Epithelial cell of proximal tubule (primary cell): ENCODE measurements around the gene TOX2. TPM values are rescaled to one million over a fixed set of nuclear protein-coding genes. Genes with fewer than 3 reads are reported as not detected.

Source experiments
- DNase-seq: peaks from one replicate; pipeline ENCODE4 v3.0.0-alpha.2; 2011; ENCODE audit warnings: low read depth
- H3K4me3 ChIP-seq: 2 replicates; pipeline ENCODE4 v1.5.1; 2011; ENCODE audit warnings: low read depth, mild to moderate bottlenecking, low read length
- total RNA-seq: library from RNA; depleted of rRNA; stranded (reverse); fragments of >200 nt; gene quantifications from 2 replicates; pipeline ENCODE4 v1.2.3, GENCODE V29; 2015
- TF ChIP-seq, protein P1 (sequence below): conservative IDR thresholded peaks from 2 replicates; pipeline ENCODE4 v1.5.1; 2012; ENCODE audit warnings: low read depth, mild to moderate bottlenecking, low read length

The TOX2 gene
- total RNA-seq, 1 donor from 2014 or later, result 2.5 TPM

DNA sequence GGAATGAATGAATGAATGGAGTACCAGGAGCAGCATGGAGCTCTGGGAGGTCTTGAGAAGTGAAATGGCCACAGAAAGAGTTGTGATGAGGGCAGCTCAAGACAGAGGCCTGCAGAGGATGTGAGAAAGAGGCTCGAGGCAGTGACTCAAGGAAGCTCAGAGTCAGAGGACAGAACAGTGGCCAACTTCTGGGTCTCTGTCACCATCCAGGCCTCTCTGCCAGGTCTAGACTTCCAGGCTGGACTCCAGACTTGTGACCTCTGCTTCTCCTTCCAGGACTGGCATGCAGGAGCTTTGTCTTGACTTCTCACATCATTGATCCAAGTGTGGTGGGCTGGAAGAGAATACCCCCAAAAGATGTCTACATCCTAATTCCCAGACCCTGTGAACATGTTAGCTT is 119.8 kb downstream of the TOX2 start:
- TF ChIP-seq, protein P1, sequence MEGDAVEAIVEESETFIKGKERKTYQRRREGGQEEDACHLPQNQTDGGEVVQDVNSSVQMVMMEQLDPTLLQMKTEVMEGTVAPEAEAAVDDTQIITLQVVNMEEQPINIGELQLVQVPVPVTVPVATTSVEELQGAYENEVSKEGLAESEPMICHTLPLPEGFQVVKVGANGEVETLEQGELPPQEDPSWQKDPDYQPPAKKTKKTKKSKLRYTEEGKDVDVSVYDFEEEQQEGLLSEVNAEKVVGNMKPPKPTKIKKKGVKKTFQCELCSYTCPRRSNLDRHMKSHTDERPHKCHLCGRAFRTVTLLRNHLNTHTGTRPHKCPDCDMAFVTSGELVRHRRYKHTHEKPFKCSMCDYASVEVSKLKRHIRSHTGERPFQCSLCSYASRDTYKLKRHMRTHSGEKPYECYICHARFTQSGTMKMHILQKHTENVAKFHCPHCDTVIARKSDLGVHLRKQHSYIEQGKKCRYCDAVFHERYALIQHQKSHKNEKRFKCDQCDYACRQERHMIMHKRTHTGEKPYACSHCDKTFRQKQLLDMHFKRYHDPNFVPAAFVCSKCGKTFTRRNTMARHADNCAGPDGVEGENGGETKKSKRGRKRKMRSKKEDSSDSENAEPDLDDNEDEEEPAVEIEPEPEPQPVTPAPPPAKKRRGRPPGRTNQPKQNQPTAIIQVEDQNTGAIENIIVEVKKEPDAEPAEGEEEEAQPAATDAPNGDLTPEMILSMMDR, result no peak
- DNase-seq, result no peak
- H3K4me3 ChIP-seq, result no peak overlapping the region

DNA sequence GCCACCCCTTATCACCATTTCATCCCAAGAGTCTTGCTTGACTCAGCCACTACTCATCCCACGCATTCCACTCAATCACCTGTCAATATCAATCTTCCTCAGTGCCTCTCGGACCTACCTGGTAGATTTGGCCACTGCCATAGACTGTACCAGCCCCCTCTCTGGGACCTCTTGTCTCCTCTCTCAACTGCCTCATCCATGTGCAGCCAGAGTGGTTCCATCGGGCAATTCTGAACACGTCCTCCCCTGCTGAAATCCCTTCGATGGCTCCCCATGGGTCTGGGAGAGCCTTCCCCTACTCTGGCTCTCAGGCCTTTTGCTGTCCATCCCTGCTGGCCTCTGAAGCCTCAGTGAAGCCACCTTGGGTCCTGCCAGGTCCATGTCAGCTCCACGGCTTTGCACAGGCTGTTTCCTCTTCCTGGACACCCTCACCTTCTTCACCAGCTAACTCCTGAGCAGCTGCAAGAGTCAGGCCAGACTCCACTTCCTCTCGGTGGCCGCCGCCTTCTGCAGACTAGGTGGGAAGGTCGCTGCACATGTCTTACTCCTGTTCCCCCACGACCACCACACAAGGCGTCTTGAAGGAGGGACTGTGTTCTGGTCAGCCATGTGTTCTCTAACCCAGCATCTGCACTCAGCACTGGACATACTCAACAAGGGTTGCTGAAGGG is 120.4 kb downstream of the TOX2 start:
- DNase-seq, result no peak
- no peak overlapping the region for H3K4me3 ChIP-seq
- TF ChIP-seq, protein P1, result no peak

DNA sequence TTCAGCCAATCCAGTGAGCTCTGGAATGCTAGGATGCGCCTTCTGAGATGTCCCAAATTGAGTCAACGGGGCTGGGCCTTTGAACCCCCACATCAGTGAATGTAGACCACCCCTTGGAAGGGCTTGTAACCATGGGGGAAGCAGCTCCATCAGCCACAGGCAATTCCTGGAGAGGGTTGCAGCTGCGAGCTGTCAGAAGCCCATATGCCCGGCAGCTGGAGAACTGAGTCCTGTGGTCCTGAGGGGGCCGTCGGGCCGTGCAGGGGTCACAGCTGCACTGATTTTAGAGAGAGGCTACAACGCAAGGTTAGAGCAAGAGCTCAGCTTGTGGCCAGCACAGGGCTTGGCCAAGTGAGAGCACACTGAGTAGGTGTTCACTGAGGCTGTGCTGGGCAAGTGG is 121.3 kb downstream of the TOX2 start:
- TF ChIP-seq, protein P1, result no peak

DNA sequence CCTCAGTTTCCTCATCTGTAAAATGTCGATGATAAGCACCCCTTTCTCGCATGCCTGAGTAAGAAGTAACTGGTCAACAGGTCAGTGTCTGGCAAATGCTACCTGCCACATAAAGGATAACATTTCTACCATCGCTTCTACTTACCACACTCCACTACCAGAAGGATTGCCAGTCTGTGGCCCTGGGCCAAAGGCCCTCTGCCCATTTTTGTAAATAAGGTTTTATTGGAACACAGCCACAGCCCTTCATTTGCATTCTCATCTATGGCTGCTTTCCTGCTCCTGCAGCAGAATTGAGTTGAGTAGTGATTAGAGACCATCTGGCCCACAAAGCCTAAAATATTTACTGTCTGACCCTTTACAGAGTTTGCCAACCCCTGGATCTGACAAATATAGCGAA is 121.8 kb downstream of the TOX2 start:
- no peak for DNase-seq
- H3K4me3 ChIP-seq, result no peak overlapping the region
- TF ChIP-seq, protein P1, result no peak

More for the DNA sequence above, 121.3 kb downstream of the TOX2 start:
- no peak overlapping the region for H3K4me3 ChIP-seq
- no peak for DNase-seq

DNA sequence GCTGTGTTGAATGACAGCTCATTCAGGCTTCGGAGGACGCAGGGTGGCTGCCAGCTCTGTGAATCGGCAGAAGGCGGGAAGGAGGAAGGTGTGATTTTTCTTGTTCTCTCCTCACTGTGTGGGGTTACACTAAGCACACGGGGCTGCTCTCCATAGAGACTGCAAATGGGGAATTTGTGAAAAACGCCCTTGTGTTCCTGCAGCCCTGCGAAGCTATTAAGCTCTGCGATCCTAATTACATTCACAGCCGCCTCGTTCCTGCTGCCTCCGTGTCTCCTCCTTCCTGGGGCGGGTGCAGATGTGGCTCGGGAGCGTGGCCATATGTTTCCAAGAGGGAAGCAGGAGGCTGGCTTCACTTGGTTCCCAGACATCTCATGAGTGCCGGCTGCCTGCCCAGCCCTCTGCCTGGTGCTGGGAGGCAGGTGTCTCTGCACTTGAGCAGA is 124.0 kb downstream of the TOX2 start:
- TF ChIP-seq, protein P1, result no peak
- H3K4me3 ChIP-seq, result no peak overlapping the region
- DNase-seq, result no peak

DNA sequence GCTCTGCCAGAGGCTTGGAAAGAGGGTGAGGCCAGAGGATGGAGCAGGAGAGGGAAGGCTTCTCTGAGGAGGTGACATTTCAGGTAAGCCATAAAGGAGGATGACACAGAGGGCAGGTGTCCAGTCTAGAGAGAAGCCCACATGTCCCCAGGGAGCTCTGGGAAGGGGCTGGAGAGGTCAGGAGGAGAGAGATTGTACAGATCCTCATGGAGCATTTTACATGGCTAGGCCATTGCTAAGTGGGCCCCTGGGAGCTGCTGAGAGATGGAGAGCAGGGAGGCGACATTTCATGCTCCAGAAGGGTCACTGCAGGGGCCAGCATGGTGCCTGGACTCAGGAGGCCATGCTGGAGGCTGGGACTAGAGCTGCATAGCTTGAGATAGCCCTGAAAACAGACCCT is 124.5 kb downstream of the TOX2 start:
- DNase-seq, result no peak
- TF ChIP-seq, protein P1, result no peak

DNA sequence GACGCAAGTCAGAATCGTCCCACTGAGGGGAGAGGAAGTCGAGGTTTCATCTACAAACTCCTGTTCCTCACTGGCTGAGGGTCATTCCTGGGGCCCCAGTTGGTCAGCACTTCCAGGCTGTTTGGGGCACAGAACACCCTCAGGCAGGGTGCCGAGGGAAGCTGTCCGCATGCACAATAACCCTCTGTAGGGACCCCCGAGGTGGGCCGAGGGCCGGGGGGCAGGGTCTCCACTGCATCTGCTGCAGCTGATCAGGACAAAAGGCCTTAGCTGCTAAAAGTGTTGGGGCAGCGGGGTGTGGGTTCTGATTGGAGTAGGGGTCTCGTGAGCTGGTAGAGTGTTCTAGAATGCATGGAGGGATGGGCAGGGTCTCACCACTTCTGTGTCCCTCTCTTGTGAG is 125.1 kb downstream of the TOX2 start:
- TF ChIP-seq, protein P1, result no peak
- no peak overlapping the region for H3K4me3 ChIP-seq

More for the DNA sequence above, 124.5 kb downstream of the TOX2 start:
- no peak overlapping the region for H3K4me3 ChIP-seq

More for the DNA sequence above, 125.1 kb downstream of the TOX2 start:
- DNase-seq, result no peak
